H1 (cell line): ENCODE results near the gene PRXL2B. TPM values are rescaled to one million over a fixed set of nuclear protein-coding genes. Genes with fewer than 3 reads are reported as not detected.

Source experiments
- CTCF ChIA-PET: fragments of 300-600 bp; sonication (Branson Sonifier 250); formaldehyde crosslinking; loops from one replicate; lab custom pipeline; 2021; ENCODE audit not compliant: partially characterized antibody; lab: Charles Lee
- POLR2A ChIA-PET: fragments of 300-600 bp; sonication (Branson Sonifier 250); formaldehyde crosslinking; loops from one replicate; lab custom pipeline; 2021; ENCODE audit warnings: inconsistent platforms; ENCODE audit not compliant: partially characterized antibody; lab: Charles Lee
- DNase-seq, 2 experiments: peaks; one replicate each; pipeline versions ENCODE4 v3.0.0 to v3.0.0-alpha.2; 2010 to 2022; ENCODE audit warnings: low spot score in 2 of 2, low read depth in 1 of 2, mixed read lengths in 1 of 2
- FAIRE-seq: peaks from 2 replicates; lab custom pipeline; 2011; peaks lifted over from hg19 to GRCh38; lab: Jason Lieb, UNC
- H2AFZ ChIP-seq: 2 replicates; pipeline ENCODE4 v1.8.1; 2012; ENCODE audit warnings: low read length, inconsistent platforms
- H2AK5ac ChIP-seq: 2 replicates; pipeline ENCODE4 v1.6.1; 2013; ENCODE audit warnings: low read depth, low read length
- H2BK120ac ChIP-seq: replicated peaks from 2 replicates; pipeline ENCODE3; 2013; ENCODE audit warnings: low read depth, low read length, inconsistent platforms
- H2BK12ac ChIP-seq: 2 replicates; pipeline ENCODE4 v1.6.1; 2013; ENCODE audit warnings: low read depth, low read length
- H2BK15ac ChIP-seq: 2 replicates; pipeline ENCODE4 v1.6.1; 2013; ENCODE audit warnings: low read length
- H2BK20ac ChIP-seq: 2 replicates; pipeline ENCODE4 v1.6.1; 2013; ENCODE audit warnings: low read length
- H2BK5ac ChIP-seq: 2 replicates; pipeline ENCODE4 v1.6.1; 2013; ENCODE audit warnings: low read depth, low read length
- H3K14ac ChIP-seq: 2 replicates; pipeline ENCODE4 v1.6.1; 2013; ENCODE audit warnings: inconsistent platforms; ENCODE audit not compliant: insufficient read length
- H3K18ac ChIP-seq: 2 replicates; pipeline ENCODE4 v1.6.1; 2013; ENCODE audit warnings: low read length; ENCODE audit errors: extremely low read depth
- H3K23ac ChIP-seq: 2 replicates; pipeline ENCODE4 v1.6.1; 2013; ENCODE audit warnings: inconsistent platforms; ENCODE audit not compliant: insufficient read length
- H3K23me2 ChIP-seq: 2 replicates; pipeline ENCODE4 v1.6.1; 2013; ENCODE audit warnings: low read depth, low read length
- H3K27ac ChIP-seq: 2 replicates; pipeline ENCODE4 v1.6.1; 2011; ENCODE audit warnings: low read depth, low read length, inconsistent platforms
- H3K27me3 ChIP-seq, 4 experiments: replicated peaks in 1 of 4; 1 replicate in 1 of 4; 2 replicates in 3 of 4; pipeline versions ENCODE4 v1.6.1 to v1.8.1; 2011 to 2013; ENCODE audit warnings: low read length in 3 of 4, mild to moderate bottlenecking in 3 of 4, inconsistent platforms in 2 of 4, mixed read lengths in 2 of 4, moderate library complexity in 1 of 4; ENCODE audit not compliant: control insufficient read depth in 3 of 4, insufficient read depth in 3 of 4; ENCODE audit errors: extremely low read depth in 1 of 4
- H3K36me3 ChIP-seq, 4 experiments: 2 replicates each; pipeline versions ENCODE4 v1.6.1 to v1.8.1; 2011 to 2013; ENCODE audit warnings: mild to moderate bottlenecking in 4 of 4, low read length in 3 of 4, moderate library complexity in 2 of 4, control low read depth in 1 of 4, inconsistent platforms in 1 of 4; ENCODE audit not compliant: insufficient read depth in 4 of 4, control insufficient read depth in 2 of 4
- H3K4ac ChIP-seq: replicated peaks from 2 replicates; pipeline ENCODE3; 2013; ENCODE audit warnings: low read length, low read depth, mixed read lengths, inconsistent platforms; ENCODE audit not compliant: insufficient read length
- H3K4me1 ChIP-seq, 4 experiments: replicated peaks in 1 of 4; 1 replicate in 1 of 4; 2 replicates in 3 of 4; pipeline versions ENCODE4 v1.6.1 to v1.8.1; 2011 to 2013; ENCODE audit warnings: low read length in 3 of 4, inconsistent platforms in 2 of 4, mixed read lengths in 1 of 4; ENCODE audit not compliant: insufficient read depth in 4 of 4, control insufficient read depth in 3 of 4
- H3K4me2 ChIP-seq, 2 experiments: 2 replicates each; pipeline versions ENCODE4 v1.6.1 to v1.8.1; 2011 to 2013; ENCODE audit warnings: low read depth in 2 of 2, low read length in 2 of 2, control low read depth in 1 of 2, inconsistent platforms in 1 of 2, mild to moderate bottlenecking in 1 of 2; ENCODE audit not compliant: insufficient read depth in 1 of 2
- H3K4me3 ChIP-seq, 4 experiments: fragments of 200-600, 300-600 bp in 1 of 4; sonication (generic), shearing (Covaris generic), sonication (Bioruptor Twin) in 1 of 4; 2 replicates each; pipeline versions ENCODE4 v1.5.1 to v1.8.1; 2011 to 2016; ENCODE audit warnings: low read length in 4 of 4, low read depth in 3 of 4, control low read depth in 2 of 4, inconsistent platforms in 2 of 4, mild to moderate bottlenecking in 2 of 4, mixed read lengths in 1 of 4, moderate library complexity in 1 of 4; ENCODE audit not compliant: insufficient read depth in 2 of 4; ENCODE audit errors: extremely low read depth in 1 of 4
- H3K56ac ChIP-seq: replicated peaks from 2 replicates; pipeline ENCODE3; 2013; ENCODE audit warnings: low read depth, mild to moderate bottlenecking, mixed read lengths, low read length, inconsistent platforms; ENCODE audit not compliant: insufficient read length
- H3K79me1 ChIP-seq: 2 replicates; pipeline ENCODE4 v1.6.1; 2013; ENCODE audit warnings: low read depth, low read length, control low read depth
- H3K79me2 ChIP-seq, 2 experiments: 2 replicates each; pipeline versions ENCODE4 v1.6.1 to v1.8.1; 2012 to 2013; ENCODE audit warnings: low read length in 2 of 2, mild to moderate bottlenecking in 2 of 2, inconsistent platforms in 1 of 2; ENCODE audit not compliant: insufficient read depth in 2 of 2, control insufficient read depth in 1 of 2
- H3K9ac ChIP-seq, 4 experiments: replicated peaks in 1 of 4; 1 replicate in 1 of 4; 2 replicates in 3 of 4; pipeline versions ENCODE4 v1.6.1 to v1.8.1; 2011 to 2013; ENCODE audit warnings: low read depth in 3 of 4, low read length in 3 of 4, control low read depth in 2 of 4, mild to moderate bottlenecking in 2 of 4, moderate library complexity in 2 of 4, inconsistent platforms in 1 of 4; ENCODE audit errors: extremely low read depth in 1 of 4
- H3K9me3 ChIP-seq, 2 experiments: 2 replicates each; pipeline versions ENCODE4 v1.6.1 to v1.8.1; 2012 to 2013; ENCODE audit warnings: mild to moderate bottlenecking in 2 of 2, moderate library complexity in 2 of 2, control low read depth in 1 of 2, inconsistent platforms in 1 of 2, low read depth in 1 of 2, low read length in 1 of 2, mixed read lengths in 1 of 2; ENCODE audit not compliant: insufficient read depth in 2 of 2
- H4K20me1 ChIP-seq, 2 experiments: replicated peaks in 1 of 2; 2 replicates each; pipeline versions ENCODE3 to v1.8.1; 2011 to 2013; ENCODE audit warnings: inconsistent platforms in 2 of 2, low read length in 2 of 2, mild to moderate bottlenecking in 1 of 2; ENCODE audit not compliant: insufficient read depth in 2 of 2, control insufficient read depth in 1 of 2
- H4K5ac ChIP-seq: 2 replicates; pipeline ENCODE4 v1.6.1; 2013; ENCODE audit warnings: low read length, low read depth, mixed read lengths, inconsistent platforms; ENCODE audit not compliant: insufficient read length
- H4K8ac ChIP-seq: 2 replicates; pipeline ENCODE4 v1.8.0; 2013; ENCODE audit warnings: mild to moderate bottlenecking, moderate library complexity, low read length, inconsistent platforms; ENCODE audit not compliant: insufficient read depth; ENCODE audit errors: extremely low read depth
- H4K91ac ChIP-seq: replicated peaks from 2 replicates; pipeline ENCODE3; 2013; ENCODE audit warnings: low read length, mixed read lengths, inconsistent platforms; ENCODE audit not compliant: insufficient read length
- ASH2L ChIP-seq: fragments of 200-600, 300-600 bp; sonication (generic); IDR thresholded peaks from one replicate; pipeline ENCODE4 v1.7.1; 2017; ENCODE audit warnings: low read length
- CREB1 ChIP-seq: IDR thresholded peaks from 2 replicates; pipeline ENCODE4 v1.6.1; 2012; ENCODE audit warnings: inconsistent platforms
- EZH2 ChIP-seq: fragments of 200-600 bp; sonication (generic); IDR thresholded peaks from 2 replicates; pipeline ENCODE4 v1.7.1; 2012; ENCODE audit warnings: low read depth, mild to moderate bottlenecking, moderate library complexity, low read length, inconsistent platforms; ENCODE audit not compliant: severe bottlenecking
- SAP30 ChIP-seq: fragments of 300-600 bp; sonication (generic); IDR thresholded peaks from 2 replicates; pipeline ENCODE4 v1.7.1; 2012; ENCODE audit warnings: low read length, moderate library complexity, mild to moderate bottlenecking, inconsistent platforms; ENCODE audit not compliant: insufficient read depth, insufficient replicate concordance
- SIN3A ChIP-seq, 2 experiments: IDR thresholded peaks in 1 of 2; conservative IDR thresholded peaks in 1 of 2; 2 replicates each; pipeline ENCODE4 v1.6.1; 2011 to 2012; ENCODE audit warnings: low read length in 2 of 2, improper control_type of control experiment in 1 of 2, low read depth in 1 of 2, mild to moderate bottlenecking in 1 of 2
- SP1 ChIP-seq: IDR thresholded peaks from 2 replicates; pipeline ENCODE4 v1.6.1; 2011; ENCODE audit warnings: low read depth, low read length
- TAF1 ChIP-seq: IDR thresholded peaks from 2 replicates; pipeline ENCODE4 v1.6.1; 2011; ENCODE audit warnings: mild to moderate bottlenecking, low read depth, low read length
- WGBS, 2 experiments: shearing (Covaris generic) in 1 of 2; methylation state at CpG; one replicate each; pipeline versions ENCODE4 v1.1.6 to v1.1.7; 2013 to 2015; ENCODE audit warnings: low lambda C conversion rate in 2 of 2, mixed read lengths in 2 of 2, inconsistent platforms in 1 of 2, low coverage in 1 of 2, missing lambda C conversion rate in 1 of 2; ENCODE audit not compliant: insufficient replicate concordance in 2 of 2, insufficient coverage in 1 of 2, insufficient read length in 1 of 2; ENCODE audit errors: extremely low coverage in 1 of 2, missing lambda C conversion rate in 1 of 2; 5-methylcytosine and 5-hydroxymethylcytosine counted together
- polyA plus RNA-seq, 7 experiments: library from polyadenylated mRNA; depleted of rRNA in 3 of 7; stranded (reverse) in 5 of 7; unstranded in 2 of 7; fragments of >200 nt in 5 of 7; fragments of 200-250 nt in 2 of 7; gene quantifications; 1 replicate in 5 of 7; 2 replicates in 1 of 7; 4 replicates in 1 of 7; pipeline versions ENCODE4 v1.2.1 to v1.2.3, GENCODE V29; 2011 to 2013; ENCODE audit warnings: missing spikeins in 2 of 7, mixed read lengths in 2 of 7
- total RNA-seq: library from RNA; stranded (reverse); fragmentation: NEBNext Ultra II Directional; extraction: Animal tissue kit (Norgen Biotek cat#: 25700); gene quantifications from 2 replicates; pipeline ENCODE4 v1.2.1, GENCODE V29; 2021

The PRXL2B gene
- total and polyA plus RNA-seq, 2 of the 8 experiments (the other 6 are each of a cell fraction or from before 2014, with no cell fraction given): 35.3 to 46.0 TPM

DNA sequence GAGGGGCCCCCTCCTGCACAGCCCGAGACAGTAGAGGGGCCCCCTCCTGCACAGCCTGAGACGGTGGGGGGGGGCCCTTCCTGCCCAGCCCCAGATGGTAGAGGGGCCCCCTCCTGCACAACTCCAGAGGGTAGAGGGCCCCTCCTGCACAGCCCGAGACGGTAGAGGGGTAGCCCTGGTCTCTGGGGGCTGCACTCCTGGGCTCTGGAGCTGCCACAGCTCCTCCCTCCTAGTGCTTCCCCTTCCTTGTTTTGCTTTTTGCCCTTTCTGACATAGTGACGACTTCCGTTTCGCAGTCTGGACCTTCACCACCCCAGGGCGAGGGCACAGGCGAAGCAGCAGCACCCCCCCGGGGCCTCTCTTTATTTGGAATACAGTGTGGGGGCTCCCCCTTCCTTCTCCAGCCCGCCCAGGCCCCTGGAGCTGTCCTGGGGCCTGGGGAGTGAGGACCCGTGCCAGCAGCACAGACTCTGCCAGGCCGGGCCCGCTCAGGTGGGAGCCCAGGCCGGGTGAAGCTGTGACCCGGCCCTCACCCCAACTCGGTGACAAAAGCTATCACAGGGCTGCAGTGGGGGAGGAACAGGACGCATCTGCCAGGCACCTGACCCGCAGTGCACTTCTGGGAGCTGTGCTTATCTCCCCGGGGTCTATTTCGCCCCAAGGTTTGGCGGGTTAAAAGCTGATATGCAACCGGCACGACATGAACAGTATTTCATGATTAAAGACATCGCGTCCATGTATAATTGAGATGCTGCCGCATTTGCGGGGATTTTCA lies 1.1 kb upstream of the PRXL2B start:
- FAIRE-seq: no peak
- no peaks in the 10 kb centered on the region; the same call in 1 of the 2 replicates for H3K79me1 ChIP-seq
- H4K91ac ChIP-seq: peak overlapping the region; percentile 52
- H3K27me3 ChIP-seq: no peaks in the 10 kb centered on the region
- H3K9ac ChIP-seq: peak overlapping the region; percentile 54 to 65 (median 60); a peak in 6 of 7 replicates
- ChIA-PET CTCF (interaction anchor here (0.7 to 4.5 kb wide), 6 partner anchors 14 to 1190 kb away, joined by 3 to 24 read pairs (median 3); partner anchors contain the start of gene TNFRSF14), POLR2A (interaction anchor here (0.8 to 1.5 kb wide), 10 partner anchors 13 to 81 kb away, joined by 3 to 9 read pairs (median 4); partner anchors contain the start of gene PANK4)
- H2AFZ ChIP-seq: no peak overlapping the region
- H3K23me2 ChIP-seq: peaks cover 12% of the 10 kb centered on the region
- no peak overlapping the region for H2AK5ac ChIP-seq
- peak overlapping the region; percentile 87 for H4K8ac ChIP-seq
- no peak overlapping the region for H3K23ac ChIP-seq
- peak overlapping the region; percentile 91; the same call in 1 of the 2 replicates for H2BK5ac ChIP-seq
- H2BK120ac ChIP-seq: peak overlapping the region; percentile 94
- no peak overlapping the region for H2BK20ac ChIP-seq
- H3K79me2 ChIP-seq: no peaks in the 10 kb centered on the region
- peak overlapping the region; percentile 65 to 88 for H3K4me2 ChIP-seq
- H3K36me3 ChIP-seq: peaks cover 0 to 4% (median 0%) of the 10 kb centered on the region in 4 experiments; a peak in 1 of 8 replicates
- H3K4me3 ChIP-seq: peak overlapping the region; percentile 72 to 88 (median 79)
- TF ChIP-seq SP1 (peak; percentile 78), ASH2L (no peak), EZH2 (no peak), SAP30 (peak; percentile 57), CREB1 (0 out of 2 replicates have a peak, but pooled peaks have one; percentile 47), SIN3A (conservative IDR thresholded peaks at IDR 0.05 in 1 of 2, IDR thresholded peaks at IDR 0.05 in 1 of 2; ENCODE audit: low read depth in 1 of 2, low read length in 2 of 2) (peak in 1 of 2 experiments; percentile 29; a peak in 1 of 4 replicates), TAF1 (peak; percentile 13; the same call in 1 of the 2 replicates)
- peak overlapping the region; percentile 19 for H3K18ac ChIP-seq
- peak in 1 of 2 experiments; percentile 61 for DNase-seq
- 4% methylated on average over 26 of the region's 28 CpGs; no CpG with 5 or more reads in 1 of the 2 experiments for WGBS, 2 experiments
- H3K27ac ChIP-seq: peak overlapping the region; percentile 45; the same call in 1 of the 2 replicates
- peaks cover 0 to 25% (median 9%) of the 10 kb centered on the region in 4 experiments; a peak in 4 of 7 replicates for H3K4me1 ChIP-seq
- H4K20me1 ChIP-seq: peaks cover 2 to 3% of the 10 kb centered on the region in 2 experiments
- 0 out of 2 replicates have a peak overlapping the region, but pooled peaks have one; percentile 72 for H2BK15ac ChIP-seq
- peaks cover 0 to under 1% of the 10 kb centered on the region in 2 experiments; a peak in 1 of 4 replicates for H3K9me3 ChIP-seq
- peak overlapping the region; percentile 8 for H3K14ac ChIP-seq
- H3K56ac ChIP-seq: peak overlapping the region; percentile 82
- no peak overlapping the region for H2BK12ac ChIP-seq
- peak overlapping the region; percentile 78 for H3K4ac ChIP-seq
- peak overlapping the region; percentile 81 for H4K5ac ChIP-seq
